Measurements from ENCODE around the gene SYN1. TPM values are rescaled to one million over a fixed set of nuclear protein-coding genes. Genes with fewer than 3 reads are reported as not detected.

The SYN1 gene
- total RNA-seq, 2 experiments from 2014 or later: 0.12 to 0.36 TPM

- intact Hi-C loops (cut with micrococcal nuclease): loop anchor here (1.0 to 5.0 kb wide), 4 partner anchors 27 to 330 kb away; partner anchors contain the start of gene UBA1
- no peak for DNase-seq
- H3K36me3 Mint-ChIP-seq (ENCODE audit: low read depth): no peaks in the 10 kb centered on the region
- H3K4me1 Mint-ChIP-seq (ENCODE audit: low read depth): no peaks in the 10 kb centered on the region
- H3K27ac Mint-ChIP-seq: no peak overlapping the region
- CTCF ChIA-PET: interaction anchor here (0.6 to 1.5 kb wide), 10 partner anchors 9 to 142 kb away, joined by 3 to 8 read pairs (median 4); no protein-coding TSS in a partner anchor
- H3K27me3 Mint-ChIP-seq (ENCODE audit: low read depth): no peaks in the 10 kb centered on the region
- H3K9me3 Mint-ChIP-seq: no peaks in the 10 kb centered on the region
- H3K4me3 Mint-ChIP-seq: peak overlapping the region; percentile 62
Measured at GRCh38 chrX:47523713-47524166, 95.9 kb downstream of the SYN1 start.

GRCh38 chrX:47523297-47523696 is 96.4 kb downstream of the SYN1 start:
- H3K36me3 Mint-ChIP-seq (ENCODE audit: low read depth): no peaks in the 10 kb centered on the region
- CTCF ChIA-PET: interaction anchor here (0.6 to 1.5 kb wide), 10 partner anchors 9 to 141 kb away, joined by 3 to 8 read pairs (median 4); no protein-coding TSS in a partner anchor
- no peaks in the 10 kb centered on the region for H3K4me1 Mint-ChIP-seq (ENCODE audit: low read depth)
- intact Hi-C loops (cut with micrococcal nuclease): loop anchor here (1.0 to 5.0 kb wide), 4 partner anchors 26 to 330 kb away; partner anchors contain the start of gene UBA1
- peak; percentile 82 for DNase-seq
- H3K9me3 Mint-ChIP-seq: no peaks in the 10 kb centered on the region
- no peak overlapping the region for H3K27ac Mint-ChIP-seq
- peak overlapping the region; percentile 62 for H3K4me3 Mint-ChIP-seq
- H3K27me3 Mint-ChIP-seq (ENCODE audit: low read depth): no peaks in the 10 kb centered on the region

Small RNAs within 50 kb of the gene (microRNA-seq; reads per million reads assigned to microRNA genes)
- gene MIR4769 (ENCODE audit: borderline microRNAs expressed, borderline replicate concordance): not detected

Other genes with a start within 250 kb of the SYN1 start
- gene ZNF157, start 249.3 kb downstream of the SYN1 start, total RNA-seq: 1 to 10 TPM in 1 of 2 experiments, under 1 TPM in 1; 0.69 to 1.0 TPM
- gene ZNF41, start 136.6 kb downstream of the SYN1 start, total RNA-seq: 1 to 10 TPM; 4.6 to 6.4 TPM
- gene ARAF, start 58.7 kb downstream of the SYN1 start, total RNA-seq: 10 to 100 TPM; 65.9 to 71.5 TPM
- 1 to 10 TPM; 6.7 to 9.4 TPM for gene TIMP1, start 37.4 kb downstream of the SYN1 start, total RNA-seq
- gene CFP, start 10.1 kb upstream of the SYN1 start, total RNA-seq: 1 to 10 TPM; 5.1 to 6.8 TPM
- gene ELK1, start 30.7 kb upstream of the SYN1 start, total RNA-seq: 10 to 100 TPM; 58.1 to 58.8 TPM
- 100 to 1,000 TPM; 192 to 198 TPM for gene UXT, start 39.3 kb upstream of the SYN1 start, total RNA-seq
- gene ZNF81, start 217.0 kb upstream of the SYN1 start, total RNA-seq: 1 to 10 TPM; 5.8 to 7.2 TPM